ENCODE data around the gene IER5L. TPM values are rescaled to one million over a fixed set of nuclear protein-coding genes. Genes with fewer than 3 reads are reported as not detected.
"Not testable (repeated sequence)": the region's sequence is repeated elsewhere in the genome, so short reads cannot be mapped to it uniquely, and the experiment has no call there.

Gene IER5L
- total and polyA plus RNA-seq, 2 experiments from 2014 or later, result 21.5 to 77.4 TPM

DNA sequence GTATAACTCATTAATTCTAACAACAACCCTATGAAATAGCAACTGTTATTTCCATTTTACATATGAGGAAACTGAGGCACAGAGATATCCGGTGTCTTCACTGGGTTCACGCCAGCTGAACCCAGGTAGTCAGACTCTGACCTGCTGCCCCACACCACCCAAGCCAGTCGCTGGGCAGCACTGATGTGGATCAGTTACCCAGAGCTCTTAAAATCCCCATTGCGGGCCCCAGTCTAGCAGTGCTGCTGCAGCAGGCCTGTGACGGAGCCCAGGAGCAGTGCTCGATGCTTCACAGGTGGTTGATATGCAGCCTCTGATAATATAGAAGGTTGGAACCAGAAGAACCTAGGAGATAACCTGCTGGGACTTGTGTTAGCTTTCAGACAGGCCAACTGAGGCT lies 42.6 kb downstream of the IER5L start:
- no peak overlapping the region for H3K27ac ChIP-seq
- H3K9me3 ChIP-seq (ENCODE audit: low read depth), result no peaks in the 10 kb centered on the region
- H3K4me1 ChIP-seq (ENCODE audit: low read depth), result peaks cover 17% of the 10 kb centered on the region
- H3K36me3 ChIP-seq, result peaks cover 1% of the 10 kb centered on the region
- TF ChIP-seq, protein P1, sequence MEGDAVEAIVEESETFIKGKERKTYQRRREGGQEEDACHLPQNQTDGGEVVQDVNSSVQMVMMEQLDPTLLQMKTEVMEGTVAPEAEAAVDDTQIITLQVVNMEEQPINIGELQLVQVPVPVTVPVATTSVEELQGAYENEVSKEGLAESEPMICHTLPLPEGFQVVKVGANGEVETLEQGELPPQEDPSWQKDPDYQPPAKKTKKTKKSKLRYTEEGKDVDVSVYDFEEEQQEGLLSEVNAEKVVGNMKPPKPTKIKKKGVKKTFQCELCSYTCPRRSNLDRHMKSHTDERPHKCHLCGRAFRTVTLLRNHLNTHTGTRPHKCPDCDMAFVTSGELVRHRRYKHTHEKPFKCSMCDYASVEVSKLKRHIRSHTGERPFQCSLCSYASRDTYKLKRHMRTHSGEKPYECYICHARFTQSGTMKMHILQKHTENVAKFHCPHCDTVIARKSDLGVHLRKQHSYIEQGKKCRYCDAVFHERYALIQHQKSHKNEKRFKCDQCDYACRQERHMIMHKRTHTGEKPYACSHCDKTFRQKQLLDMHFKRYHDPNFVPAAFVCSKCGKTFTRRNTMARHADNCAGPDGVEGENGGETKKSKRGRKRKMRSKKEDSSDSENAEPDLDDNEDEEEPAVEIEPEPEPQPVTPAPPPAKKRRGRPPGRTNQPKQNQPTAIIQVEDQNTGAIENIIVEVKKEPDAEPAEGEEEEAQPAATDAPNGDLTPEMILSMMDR (IDR thresholded peaks at IDR 0.05; ENCODE audit: low read depth, low read length), result no peak
- no peak overlapping the region for H3K4me3 ChIP-seq
- no peaks in the 10 kb centered on the region for H3K27me3 ChIP-seq
- no peak for DNase-seq (ENCODE audit: low read depth in 1 of 2, low spot score in 1 of 2)

DNA sequence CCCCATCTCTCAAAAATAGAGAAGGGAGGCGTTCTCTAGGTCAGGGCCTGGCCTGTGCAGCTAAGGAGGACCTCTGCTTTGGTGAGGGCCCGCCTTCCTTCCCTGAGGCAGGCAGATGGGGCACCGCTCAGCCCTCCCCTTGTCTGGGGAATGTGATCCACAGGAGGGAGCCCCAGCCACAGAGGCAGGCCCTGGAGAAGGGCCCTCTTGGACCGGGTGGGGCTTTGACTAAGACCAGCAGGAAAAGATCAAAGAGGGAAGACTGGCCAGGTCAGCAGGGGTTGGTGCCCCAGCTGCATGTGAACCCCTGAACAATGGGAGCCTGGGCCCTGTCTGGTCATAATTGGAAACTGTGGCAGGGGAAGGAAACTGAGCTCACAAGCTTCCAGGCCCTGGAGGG lies 45.0 kb downstream of the IER5L start:
- H3K4me3 ChIP-seq, result no peak overlapping the region
- DNase-seq (ENCODE audit: low read depth in 1 of 2, low spot score in 1 of 2), result no peak
- H3K27ac ChIP-seq, result peak overlapping the region; percentile 44
- no peaks in the 10 kb centered on the region for H3K27me3 ChIP-seq
- TF ChIP-seq, protein P1 (IDR thresholded peaks at IDR 0.05; ENCODE audit: low read depth, low read length), result no peak
- H3K36me3 ChIP-seq, result peaks cover 2% of the 10 kb centered on the region
- no peaks in the 10 kb centered on the region for H3K9me3 ChIP-seq (ENCODE audit: low read depth)
- peaks cover 3% of the 10 kb centered on the region for H3K4me1 ChIP-seq (ENCODE audit: low read depth)

DNA sequence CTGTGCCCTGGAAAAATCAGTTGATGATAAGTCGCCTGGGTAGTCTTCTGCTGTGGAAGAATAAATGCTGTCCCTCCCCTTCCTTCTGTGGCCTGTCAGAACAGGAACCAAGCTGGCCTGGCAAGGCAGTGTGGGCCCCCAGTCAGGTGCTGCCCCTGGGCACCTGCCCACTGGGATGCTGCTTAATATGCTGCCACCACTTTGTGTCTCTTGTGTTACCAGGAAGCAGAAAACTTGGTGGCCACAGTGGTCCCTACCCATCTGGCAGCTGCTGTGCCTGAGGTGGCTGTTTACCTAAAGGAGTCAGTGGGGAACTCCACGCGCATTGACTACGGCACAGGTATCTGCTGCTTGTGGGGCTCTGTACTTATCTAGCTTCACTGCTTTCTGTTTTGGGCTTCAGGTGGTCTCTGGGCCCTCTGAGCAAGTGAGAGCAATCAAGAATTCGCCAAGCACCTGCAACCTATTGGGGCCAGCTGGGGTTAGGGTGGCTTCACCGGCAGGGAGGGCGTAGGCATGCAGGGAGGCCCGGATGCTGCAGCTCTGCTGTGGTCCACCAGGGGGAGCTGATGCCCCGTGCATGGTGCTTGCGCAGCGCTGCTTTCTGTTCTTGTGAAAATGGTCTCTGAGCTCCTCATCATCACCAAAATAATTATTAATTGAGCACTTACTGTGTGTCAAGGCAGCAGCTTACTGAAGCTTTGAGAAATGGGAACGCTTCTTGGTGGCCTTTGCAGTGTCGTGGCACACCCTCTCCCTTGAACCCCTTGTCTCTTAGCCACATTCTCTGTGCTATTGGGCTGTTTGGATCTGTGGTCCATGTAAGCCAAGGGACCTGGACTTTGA lies 46.5 kb downstream of the IER5L start:
- peak; percentile 72 to 75 for DNase-seq (ENCODE audit: low read depth in 1 of 2, low spot score in 1 of 2)
- Histone ChIP-seq H3K36me3 (peaks cover 7% of the 10 kb centered on the region), H3K27me3 (no peaks in the 10 kb centered on the region), H3K9me3 (ENCODE audit: low read depth) (no peaks in the 10 kb centered on the region), H3K4me1 (ENCODE audit: low read depth) (peaks cover 9% of the 10 kb centered on the region), H3K4me3 (no peak overlapping the region), H3K27ac (peak overlapping the region; percentile 6)
- TF ChIP-seq, protein P1 (IDR thresholded peaks at IDR 0.05; ENCODE audit: low read depth, low read length), result peak; percentile 99

DNA sequence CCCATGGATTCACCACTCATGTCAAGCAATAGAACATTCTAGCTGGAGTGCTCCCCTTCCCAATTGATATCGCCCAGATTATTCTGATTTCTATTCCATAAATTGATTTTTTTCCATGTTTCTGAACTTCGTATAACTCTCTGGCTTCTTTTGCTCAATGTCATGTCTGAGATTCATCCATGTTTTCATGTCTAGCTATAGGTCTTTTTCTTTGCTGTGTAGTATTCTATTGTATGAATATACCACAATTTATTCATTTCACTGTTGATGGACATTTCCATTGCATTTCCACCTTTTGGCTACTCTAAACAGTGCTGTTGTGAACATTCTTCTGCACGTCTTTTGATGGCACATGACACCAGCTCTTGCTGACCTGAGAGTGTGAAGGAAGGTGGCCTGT lies 47.3 kb downstream of the IER5L start:
- peaks cover 9% of the 10 kb centered on the region for H3K4me1 ChIP-seq (ENCODE audit: low read depth)
- no peak for DNase-seq (ENCODE audit: low read depth in 1 of 2, low spot score in 1 of 2)
- TF ChIP-seq, protein P1 (IDR thresholded peaks at IDR 0.05; ENCODE audit: low read depth, low read length), result no peak
- no peak overlapping the region for H3K4me3 ChIP-seq
- peaks cover 7% of the 10 kb centered on the region for H3K36me3 ChIP-seq
- H3K9me3 ChIP-seq (ENCODE audit: low read depth), result no peaks in the 10 kb centered on the region
- H3K27ac ChIP-seq, result no peak overlapping the region
- no peaks in the 10 kb centered on the region for H3K27me3 ChIP-seq

DNA sequence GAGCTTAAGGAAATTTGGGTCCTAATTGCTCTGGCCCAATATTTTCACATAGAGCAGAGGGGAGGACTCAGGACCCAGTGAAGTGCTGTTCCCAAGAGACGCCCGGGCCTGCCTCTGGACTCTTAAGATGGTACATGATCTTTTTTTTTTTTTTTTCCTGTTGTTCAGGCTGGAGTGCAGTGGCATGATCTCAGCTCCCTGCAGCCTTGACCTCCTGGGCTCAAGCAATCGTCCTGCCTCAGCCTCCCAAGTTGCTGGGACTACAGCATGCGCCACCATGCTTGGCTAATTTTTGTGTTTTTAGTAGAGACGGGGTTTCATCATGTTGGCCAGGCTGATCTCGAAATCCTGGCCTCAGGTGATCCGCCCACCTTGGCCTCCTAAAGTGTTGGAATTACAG lies 47.8 kb downstream of the IER5L start:
- not testable (repeated sequence) for DNase-seq (ENCODE audit: low read depth in 1 of 2, low spot score in 1 of 2); H3K4me3 ChIP-seq; H3K9me3 ChIP-seq (ENCODE audit: low read depth); H3K27ac ChIP-seq; H3K36me3 ChIP-seq; H3K27me3 ChIP-seq; H3K4me1 ChIP-seq (ENCODE audit: low read depth)

DNA sequence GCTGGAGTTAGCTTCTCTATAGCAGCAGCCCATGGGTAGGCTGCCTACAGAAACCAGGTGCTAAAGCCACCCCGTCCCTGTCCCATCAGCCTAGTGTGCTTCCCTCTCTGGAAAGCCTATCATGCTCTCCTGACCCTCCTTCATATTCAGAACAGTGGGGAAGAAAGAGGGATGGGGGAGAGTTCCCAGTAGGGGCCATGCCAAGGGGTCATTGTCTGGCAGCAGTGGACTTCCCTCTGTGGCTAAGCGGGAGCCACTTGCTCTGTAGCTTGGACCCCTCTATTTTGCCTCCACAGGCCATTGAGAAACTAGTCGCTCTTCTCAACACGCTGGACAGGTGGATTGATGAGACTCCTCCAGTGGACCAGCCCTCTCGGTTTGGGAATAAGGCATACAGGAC lies 49.4 kb downstream of the IER5L start:
- Histone ChIP-seq H3K27me3 (no peaks in the 10 kb centered on the region), H3K4me3 (no peak overlapping the region), H3K27ac (no peak overlapping the region), H3K4me1 (ENCODE audit: low read depth) (peaks cover 9% of the 10 kb centered on the region), H3K9me3 (ENCODE audit: low read depth) (no peaks in the 10 kb centered on the region), H3K36me3 (peaks cover 8% of the 10 kb centered on the region)
- TF ChIP-seq, protein P1 (IDR thresholded peaks at IDR 0.05; ENCODE audit: low read depth, low read length), result no peak
- DNase-seq (ENCODE audit: low read depth in 1 of 2, low spot score in 1 of 2), result no peak
